Loucy (cell line): Measurements from ENCODE around the gene MSANTD1.

ENCODE experiments used
- CTCF ChIP-seq: fragments of 200-600 bp; sonication (generic); conservative IDR thresholded peaks from 2 replicates; pipeline ENCODE4 v1.5.1; 2014; ENCODE audit warnings: mild to moderate bottlenecking, antibody characterized with exemption, low read length
- EZH2phosphoT487 ChIP-seq: fragments of 200-600 bp; IDR thresholded peaks from 2 replicates; pipeline ENCODE4 v1.6.1; 2018; ENCODE audit warnings: antibody characterized with exemption, mild to moderate bottlenecking, moderate library complexity, borderline replicate concordance

- TF ChIP-seq CTCF = no peak
- no peak for TF ChIP-seq EZH2phosphoT487
These were observed 4.1 kb downstream of the MSANTD1 start for GRCh38 chr4:3252831-3253641.
